DMS153 (cell line): ENCODE results near the gene COX7B2.

Source experiments
- DNase-seq: peaks from one replicate; lab custom pipeline; 2025; lab: John Stamatoyannopoulos, UW

COX7B2 gene

DNA sequence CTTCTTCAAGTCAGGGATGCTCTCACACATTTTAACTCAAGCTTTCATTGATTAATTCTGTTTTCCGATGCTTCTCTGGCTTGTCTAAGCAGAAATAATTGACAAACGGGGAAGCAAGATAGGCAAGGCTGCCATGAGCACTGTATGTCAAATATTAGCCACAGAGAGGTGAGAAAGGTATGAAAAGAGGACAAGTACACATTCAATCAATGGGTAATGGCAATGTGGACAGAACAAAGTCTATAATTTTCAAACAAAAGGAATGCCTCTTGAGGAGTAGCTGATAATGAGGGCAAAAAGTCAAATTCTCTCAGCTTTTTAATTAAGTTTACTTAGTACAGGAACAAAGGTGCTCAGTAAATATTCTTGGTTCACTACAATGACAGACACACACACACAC is 19.6 kb downstream of the COX7B2 start:
- DNase-seq = no peak

DNA sequence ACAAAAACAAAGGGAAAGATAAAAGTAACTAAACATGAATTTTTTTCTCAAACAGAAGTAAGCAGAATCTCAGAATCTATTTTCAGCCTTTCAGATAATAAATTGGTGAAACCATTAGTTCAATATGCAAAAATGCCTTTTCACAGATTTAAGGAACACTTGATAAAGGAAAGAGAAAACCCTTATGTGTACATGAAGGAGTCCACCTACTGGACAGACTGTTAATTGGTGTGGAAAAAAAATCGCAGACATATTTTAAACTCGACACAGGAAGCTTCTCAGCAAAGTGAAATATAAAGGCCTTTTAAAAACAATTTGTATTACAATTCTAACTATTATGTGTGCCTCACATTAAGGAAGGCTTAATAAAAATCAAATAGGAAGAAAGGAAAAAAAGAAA is 22.3 kb downstream of the COX7B2 start:
- DNase-seq = no peak

DNA sequence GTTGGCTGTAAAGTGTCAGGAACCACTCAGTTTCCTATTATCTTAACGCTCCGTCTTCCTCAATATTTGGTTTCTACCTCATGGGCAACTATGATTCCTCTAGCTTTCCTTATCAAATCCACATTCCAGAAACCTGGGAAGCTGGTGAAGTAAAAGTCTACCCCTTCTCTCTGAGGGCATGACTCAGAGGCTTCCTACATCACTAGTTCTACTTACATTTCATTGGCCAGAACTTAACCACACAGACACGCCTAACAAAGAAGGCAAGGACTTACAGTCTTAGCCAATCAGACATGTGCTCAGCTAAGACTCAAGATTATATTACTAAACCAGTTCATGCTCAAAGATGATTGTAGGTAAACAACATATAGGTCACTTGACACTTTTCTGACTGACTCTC is 30.4 kb downstream of the COX7B2 start:
- no peak for DNase-seq

DNA sequence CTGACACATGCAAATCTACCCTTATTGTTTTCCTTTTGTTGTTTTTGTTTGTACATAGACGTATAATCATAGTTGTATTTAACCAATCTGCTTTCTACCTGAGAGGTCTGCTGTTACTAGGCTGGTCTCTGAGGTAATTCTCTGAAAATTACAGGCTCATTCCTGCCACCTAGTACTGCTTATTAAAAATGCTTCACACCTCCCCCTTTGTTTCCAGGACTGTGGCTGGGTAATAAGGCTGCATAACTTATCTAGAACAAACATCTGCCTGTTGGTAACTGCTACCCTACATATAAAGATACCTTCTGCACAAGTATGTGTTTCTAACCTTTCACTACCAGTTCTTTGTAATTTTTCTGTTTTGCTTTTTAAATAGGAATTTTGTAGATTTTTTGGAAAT is 34.2 kb downstream of the COX7B2 start:
- DNase-seq = no peak

DNA sequence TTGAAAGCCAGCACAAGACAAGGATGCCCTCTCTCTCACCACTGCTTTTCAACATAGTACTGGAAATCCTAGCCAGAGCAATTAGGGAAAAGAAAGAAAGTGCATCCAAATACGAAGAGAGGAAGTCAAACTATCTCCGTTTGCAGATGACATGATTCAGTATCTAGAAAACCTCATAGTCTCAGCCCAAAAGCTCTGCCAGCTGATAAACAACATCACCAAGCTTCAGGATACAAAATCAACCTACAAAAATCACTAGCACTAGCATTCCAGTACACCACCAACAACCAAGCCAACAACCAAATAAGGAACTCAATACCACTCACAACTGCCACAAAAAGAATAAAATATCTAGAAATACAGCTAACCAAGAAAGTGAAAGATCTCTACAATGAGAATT is 38.6 kb downstream of the COX7B2 start:
- no peak for DNase-seq

DNA sequence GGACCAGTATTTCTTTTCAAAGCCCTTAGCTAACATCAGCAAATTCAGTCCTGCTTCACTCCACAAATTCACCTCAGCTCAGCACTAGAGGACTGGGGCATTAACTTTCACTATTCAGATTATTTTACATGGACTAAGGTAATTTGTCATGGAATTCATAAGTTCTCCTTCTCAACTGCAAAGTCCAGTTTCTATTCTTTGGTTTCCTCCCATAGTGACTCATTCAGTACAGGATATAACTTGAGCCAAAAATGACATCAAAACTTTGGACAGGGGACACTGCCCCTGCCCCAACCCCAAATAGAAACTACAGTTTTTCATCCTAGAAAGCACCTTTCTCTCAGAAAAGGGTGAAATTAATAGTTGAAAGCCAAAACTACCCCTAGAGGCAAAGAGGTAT is 52.7 kb downstream of the COX7B2 start:
- DNase-seq = no peak

DNA sequence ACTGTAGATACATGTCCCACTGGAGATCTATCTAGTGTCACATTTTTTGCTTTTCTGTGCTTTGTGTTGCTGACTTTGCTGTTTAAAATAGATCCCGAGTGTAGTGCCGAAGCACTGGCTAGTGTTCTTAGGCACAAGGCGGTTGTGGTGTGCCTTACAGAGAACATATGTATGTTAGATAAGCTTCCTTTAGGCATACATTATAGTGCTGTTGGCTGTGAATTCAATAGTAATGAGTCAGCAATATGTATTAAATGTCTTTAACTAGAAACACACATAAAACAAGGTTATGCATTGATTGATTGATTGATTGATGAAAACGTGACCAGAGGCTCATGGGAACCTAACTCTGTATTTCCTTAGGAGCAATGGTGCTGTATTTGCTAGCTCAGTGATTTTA is 56.2 kb downstream of the COX7B2 start:
- no peak for DNase-seq

DNA sequence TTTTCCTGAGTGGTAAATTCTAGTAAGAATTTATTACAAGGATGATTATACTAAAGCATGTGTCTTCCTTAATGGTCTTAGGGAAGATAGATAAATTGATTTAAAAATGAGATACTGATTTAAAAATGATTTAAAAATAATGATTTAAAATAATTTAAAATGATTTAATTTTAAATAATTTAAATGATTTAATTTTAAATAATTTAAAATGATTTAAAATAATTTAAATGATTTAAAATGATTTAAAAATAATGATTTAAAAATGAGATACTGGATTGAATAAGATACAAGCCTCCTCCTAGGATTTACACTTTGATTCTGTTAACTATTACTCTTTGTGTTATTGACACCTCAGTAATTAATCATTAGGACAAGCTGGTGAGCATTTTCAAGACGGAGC is 59.0 kb downstream of the COX7B2 start:
- DNase-seq = no peak

DNA sequence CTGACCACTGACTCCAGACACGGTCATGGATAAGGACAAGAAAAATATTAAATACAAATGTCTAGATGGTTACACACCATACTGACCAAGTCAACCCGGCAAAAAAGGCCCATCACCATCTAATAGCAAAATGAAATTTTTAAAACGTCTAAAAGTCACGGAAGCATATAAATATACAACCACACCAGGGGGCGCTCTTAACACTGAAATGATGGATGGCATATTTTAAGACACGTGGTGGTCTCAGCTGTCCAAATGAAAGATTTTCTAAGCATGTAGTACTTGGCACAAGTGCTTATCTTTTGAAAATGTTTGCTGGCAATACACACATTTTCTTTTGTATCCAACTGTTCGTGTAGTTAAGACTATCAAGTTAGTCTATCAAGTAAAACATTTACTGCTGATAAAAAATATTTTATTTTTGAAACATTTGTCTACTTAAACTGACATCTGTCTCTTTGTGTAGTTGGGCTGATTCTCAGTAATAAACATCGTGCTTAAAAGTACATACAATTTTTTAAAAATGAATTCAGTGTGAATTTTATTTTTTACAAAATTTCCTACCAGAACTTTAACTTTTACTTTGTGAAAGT is 64.6 kb downstream of the COX7B2 start:
- DNase-seq = no peak

DNA sequence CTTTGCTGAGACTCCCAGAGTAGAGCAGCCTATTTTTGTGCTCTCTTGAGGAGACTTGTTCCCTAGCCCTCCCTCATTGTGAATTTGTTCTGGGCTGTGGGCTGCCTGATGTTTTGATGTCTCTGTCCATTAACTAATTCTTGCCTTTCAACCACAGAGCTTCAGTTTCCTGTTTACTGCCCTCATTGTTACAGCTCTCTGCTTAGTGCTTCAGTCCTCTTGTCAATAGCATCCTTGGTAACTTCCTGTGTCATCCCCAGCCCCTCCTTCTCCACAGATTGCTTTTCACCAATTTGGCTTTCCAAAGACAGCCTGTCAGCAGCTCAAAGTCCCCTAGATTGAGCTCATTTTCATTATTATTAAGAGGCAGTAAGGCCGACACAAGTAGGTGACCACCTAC is 69.9 kb downstream of the COX7B2 start:
- DNase-seq = peak; percentile 56

DNA sequence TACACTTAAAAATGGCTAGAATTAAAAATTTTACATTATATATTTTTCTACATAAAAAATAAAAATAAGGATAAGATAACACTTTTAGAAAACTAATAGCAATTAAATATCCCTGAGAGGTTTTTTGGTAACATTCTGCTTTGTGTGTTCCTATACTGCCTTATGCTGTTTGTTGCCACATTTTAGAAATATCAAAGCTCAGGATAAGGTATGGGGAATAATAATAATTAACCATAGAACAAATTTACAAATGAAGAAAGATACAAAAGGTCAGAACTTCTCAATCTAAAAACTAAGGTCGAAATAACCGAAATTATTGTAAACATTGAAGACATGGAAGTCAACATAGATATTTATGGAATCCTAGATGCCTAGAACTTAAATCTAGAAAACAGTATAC is 71.4 kb downstream of the COX7B2 start:
- DNase-seq = no peak

DNA sequence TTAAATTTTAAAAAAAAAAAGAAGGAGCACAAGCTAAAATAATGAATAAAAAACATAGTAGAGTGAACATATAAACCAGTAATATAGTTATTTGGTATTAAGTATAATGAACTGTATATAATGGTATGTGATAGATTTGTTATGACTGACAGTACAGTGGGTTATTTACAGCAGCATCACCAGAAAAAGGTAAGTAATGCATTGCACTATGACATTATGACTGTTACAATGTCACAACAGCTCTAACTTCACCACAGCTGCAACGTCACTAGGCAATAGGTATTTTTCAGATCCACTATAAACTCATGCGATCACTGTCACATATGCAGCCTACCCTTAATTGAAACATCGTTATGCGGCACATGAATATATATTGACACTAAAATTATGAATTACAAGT is 72.5 kb downstream of the COX7B2 start:
- DNase-seq = no peak

DNA sequence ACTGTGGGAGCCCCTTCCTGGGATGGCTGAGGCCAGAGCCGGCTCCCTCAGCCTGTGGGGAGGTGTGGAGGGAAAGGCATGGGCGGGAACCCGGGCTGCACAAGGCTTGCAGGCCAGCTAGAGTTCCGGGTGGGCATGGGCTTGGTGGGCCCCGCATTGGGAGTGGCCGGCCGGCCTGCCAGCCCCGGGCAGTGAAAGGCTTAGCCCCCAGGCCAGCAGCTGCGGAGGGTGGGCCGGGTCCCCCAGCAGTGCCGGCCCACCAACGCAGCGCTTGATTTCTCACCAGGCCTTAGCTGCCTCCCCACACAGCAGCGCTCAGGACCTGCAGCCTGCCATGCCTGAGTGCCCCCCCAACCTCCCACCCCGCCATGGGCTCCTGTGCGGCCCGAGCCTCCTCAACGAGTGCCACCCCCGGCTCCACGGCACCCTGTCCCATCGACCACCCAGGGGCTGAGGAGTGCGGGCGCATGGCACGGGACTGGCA is 78.0 kb downstream of the COX7B2 start:
- DNase-seq = no peak

DNA sequence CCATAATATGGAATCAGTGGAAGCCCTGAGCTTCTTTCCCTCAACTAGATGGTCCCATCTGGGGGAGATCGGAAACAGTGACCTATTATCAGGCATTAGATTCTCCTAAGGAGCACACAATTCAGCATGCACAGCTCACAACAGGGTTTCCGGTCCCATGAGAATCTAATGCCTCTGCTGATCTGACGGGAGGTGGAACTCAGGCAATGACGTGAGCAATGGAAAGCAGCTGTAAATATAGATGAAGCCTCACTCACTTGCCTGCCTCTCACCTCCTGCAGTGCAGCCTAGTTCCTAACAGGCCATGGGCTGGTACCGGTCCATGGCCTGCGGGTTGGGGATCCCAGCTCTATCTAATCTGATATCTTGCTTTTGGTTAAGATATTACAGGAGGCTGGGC is 88.9 kb downstream of the COX7B2 start:
- no peak for DNase-seq

DNA sequence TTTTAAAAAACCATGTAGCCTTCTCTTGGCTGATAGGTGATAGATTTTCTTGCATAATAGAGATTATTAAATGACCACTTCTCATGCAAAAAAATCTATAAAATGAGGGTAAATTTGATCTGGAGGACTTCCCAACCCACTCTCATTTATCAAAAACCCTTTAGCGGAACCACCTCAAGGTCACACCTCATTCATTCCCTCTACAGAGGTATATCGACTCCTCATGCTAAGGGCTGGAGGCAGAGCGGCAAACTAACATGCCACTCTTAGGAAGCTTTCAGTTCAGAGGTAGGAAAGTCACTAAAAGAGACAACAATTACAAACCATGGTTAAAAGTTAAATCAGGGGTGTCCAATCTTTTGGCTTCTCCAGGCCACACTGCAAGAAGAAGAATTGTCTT is 90.0 kb downstream of the COX7B2 start:
- DNase-seq = no peak

DNA sequence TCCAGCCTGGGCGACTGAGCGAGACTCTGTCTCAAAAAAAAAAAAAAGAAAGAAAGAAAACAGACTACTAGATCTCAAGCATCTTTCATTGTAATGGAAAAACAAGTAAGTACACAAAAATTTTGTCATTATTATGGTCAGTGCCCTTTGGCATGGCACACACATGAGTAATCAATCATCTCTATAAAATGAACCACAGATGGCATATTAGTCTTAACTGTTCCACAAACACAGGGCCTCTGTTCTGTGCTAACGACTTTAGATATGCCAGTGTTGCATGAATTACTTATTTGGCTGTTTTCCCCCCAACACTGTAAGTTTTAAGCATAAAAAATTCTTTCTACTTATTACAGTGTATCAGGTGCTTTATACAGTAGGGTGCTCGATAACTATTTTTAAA is 90.4 kb downstream of the COX7B2 start:
- no peak for DNase-seq

DNA sequence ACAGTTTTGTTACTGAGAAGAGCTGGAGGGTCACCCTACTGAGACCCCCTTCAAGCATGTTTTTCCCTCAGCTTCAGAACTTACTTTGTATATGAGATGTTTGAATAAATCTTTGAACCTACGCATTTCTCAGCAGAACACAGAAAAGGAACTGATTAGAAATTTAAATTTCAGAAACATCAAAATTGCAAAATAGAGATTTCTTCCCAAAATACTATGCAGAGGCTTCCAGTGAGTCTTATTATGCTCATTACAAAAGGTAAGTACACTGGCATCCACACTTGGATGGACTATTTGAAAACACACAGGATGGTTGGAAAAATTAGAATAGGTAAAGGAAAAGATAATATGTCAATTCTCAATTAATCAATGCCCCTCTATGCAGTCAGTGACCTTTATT is 91.2 kb downstream of the COX7B2 start:
- no peak for DNase-seq

DNA sequence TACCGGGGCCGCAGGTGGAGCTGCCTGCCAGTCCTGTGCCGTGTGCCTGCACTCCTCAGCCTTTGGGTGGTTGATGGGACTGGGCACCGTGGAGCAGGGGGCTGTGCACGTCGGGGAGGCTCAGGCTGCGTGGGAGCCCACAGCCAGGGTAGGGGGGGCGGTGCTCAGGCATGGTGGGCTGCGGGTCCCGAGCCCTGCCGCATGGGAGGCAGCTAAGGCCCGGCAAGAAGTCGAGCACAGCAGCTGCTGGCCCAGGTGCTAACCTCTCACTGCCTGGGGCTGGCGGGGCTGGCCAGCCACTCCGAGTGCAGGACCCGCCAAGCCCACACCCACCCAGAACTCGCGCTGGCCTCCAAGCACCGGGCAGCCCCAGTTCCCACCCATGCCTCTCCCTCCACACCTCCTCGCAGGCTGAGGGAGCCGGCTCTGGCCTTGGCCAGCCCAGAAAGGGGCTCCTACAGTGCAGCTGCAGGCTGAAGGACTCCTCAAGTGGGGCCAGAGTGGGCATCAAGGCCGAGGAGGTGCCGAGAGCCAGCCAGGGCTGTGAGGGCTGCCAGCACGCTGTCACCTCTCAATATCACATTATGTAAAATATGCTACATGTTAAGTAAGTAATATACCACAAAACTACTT is 104.1 kb downstream of the COX7B2 start:
- no peak for DNase-seq

DNA sequence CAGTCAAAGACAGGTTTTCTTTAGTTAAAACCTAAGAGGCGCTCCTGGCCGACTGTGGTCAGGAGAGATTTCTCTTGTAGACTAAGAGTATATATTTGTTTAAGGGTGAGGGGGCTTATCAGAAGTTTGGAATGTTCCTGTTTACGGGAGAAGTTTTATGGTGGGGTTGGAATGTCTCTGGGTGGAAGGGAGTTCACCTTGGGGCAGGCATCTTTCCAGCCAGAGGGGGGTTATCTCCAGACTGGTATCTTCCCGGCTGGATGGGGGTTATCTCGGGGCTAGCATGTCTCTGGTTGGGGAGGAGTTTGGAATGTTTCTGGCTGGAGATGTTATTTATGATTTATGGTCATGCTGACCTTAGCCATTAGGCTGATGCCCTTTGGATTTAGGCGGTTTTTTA is 116.0 kb downstream of the COX7B2 start:
- no peak for DNase-seq

DNA sequence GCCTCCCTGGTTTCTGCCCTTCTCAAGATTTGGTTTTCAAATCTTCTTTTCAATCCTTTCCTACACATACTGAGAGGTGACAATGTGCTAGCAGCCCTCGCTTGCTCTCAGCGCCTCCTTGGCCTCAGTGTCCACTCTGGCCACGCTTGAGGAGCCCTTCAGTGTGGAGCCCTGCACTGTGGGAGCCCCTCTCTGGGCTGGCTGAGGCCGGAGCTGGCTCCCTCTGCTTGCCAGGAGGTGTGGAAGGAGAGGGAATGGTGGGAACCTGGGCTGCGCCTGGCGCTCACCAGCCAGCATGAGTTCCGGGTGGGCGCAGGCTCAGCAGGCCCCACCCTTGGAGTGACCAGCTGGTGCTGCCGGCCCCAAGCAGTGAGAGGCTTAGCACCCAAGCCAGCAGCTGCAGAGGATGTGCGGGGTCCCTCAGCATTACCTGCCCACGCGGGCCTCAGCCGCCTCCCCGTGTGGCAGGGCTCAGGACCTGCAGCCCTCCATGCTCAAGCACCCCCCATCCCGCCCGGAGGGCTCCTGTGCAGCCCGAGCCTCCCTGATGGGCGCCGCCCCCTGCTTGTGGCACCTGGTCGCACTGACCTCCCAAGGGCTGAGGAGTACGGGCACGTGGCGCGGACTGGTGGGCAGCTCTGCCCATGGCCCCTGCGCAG is 127.5 kb downstream of the COX7B2 start:
- DNase-seq = no peak

DNA sequence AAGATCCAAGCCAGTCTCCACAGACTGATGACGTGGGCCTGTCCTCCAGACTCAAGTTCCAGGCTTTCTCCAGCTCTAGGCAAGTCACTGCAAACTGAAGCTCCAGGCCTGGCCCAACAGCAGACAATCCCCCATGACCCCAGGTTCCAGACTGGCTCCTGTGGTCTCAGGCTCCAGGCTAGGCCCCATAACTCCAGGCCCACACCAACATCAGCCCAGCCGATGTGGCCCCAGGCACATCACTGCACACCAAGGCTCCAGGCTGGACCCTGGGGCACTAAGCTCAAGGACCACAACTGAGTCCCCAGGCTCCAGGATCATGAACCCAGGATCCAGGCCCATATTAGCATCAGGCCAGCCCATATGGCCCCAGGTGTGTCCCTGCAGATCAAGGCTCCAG is 143.6 kb downstream of the COX7B2 start:
- no peak for DNase-seq

DNA sequence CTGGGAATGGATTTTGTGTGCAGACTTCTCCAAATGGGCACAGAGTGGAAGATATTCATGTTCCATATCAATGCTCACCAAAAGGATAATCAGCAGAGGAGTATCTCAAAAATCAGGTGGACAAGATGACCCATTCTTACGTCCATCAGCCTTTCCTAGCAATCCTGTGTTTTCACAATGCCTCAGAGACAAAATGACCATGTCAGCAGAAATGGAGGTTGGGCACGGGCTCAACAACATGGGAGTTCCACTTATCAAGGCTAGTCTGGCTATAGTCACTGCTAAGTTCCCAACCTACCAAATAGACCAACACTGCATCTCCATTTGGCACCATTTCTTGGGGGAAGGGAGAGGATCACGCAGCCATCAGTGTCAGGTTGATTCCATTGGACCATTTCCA is 179.0 kb downstream of the COX7B2 start:
- no peak for DNase-seq

DNA sequence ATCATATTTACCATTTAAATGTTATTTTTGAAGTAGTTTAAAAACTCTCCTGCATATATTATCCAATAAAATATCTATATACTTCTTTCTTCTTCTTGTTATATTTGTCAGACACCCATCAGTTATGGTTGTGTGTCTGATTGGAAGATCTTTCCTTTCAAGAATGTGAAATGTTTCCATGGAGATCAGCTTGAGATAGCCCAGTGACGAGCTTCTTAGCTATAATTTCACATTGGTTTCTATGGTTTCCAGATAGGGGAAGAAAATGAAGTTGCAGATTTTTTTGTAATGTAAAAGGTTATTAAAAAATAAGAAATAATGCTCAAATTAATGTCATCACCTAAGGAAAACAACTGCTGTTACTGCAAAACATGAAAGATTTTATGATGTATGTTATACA is 189.0 kb downstream of the COX7B2 start:
- no peak for DNase-seq

DNA sequence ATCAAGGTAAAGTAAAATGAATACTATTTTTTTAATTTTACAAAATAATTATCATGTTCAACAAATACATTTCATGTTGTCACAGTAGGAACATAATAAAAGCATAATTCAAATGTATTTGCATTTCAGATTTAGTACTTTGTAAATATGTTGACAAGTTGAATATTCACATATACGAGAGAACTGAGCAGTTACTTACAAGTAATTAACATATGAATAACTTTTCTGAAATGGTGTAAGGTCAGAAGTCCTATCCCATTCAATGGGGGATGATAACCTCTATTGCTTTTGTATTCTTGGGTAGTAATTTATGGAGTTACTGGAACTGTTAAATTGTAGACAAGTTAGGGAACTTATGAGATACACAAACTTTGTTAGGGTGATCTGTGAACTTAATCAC is 191.1 kb downstream of the COX7B2 start:
- DNase-seq = no peak
